AG04450 (cell line): ENCODE results near the gene GNPDA2. TPM values are rescaled to one million over a fixed set of nuclear protein-coding genes. Genes with fewer than 3 reads are reported as not detected.
A peak's percentile ranks its signal among the peaks of the same experiment; 100 is the strongest.
"Not testable (repeated sequence)": the region's sequence is repeated elsewhere in the genome, so short reads cannot be mapped to it uniquely, and the experiment has no call there.

Experiments used
- CTCF ChIA-PET: fragments of 300-600, 350-600 bp; formaldehyde crosslinking; extraction: SDS; loops from one replicate; lab custom pipeline; 2022; ENCODE audit warnings: antibody characterized with exemption, inconsistent platforms; lab: Charles Lee
- POLR2A ChIA-PET: fragments of 350-600 bp; formaldehyde crosslinking; extraction: SDS; loops from one replicate; lab custom pipeline; 2021; ENCODE audit warnings: antibody characterized with exemption, inconsistent platforms; lab: Yijun Ruan, JAX
- DNase-seq: peaks from one replicate; pipeline ENCODE4 v3.0.0-alpha.2; 2011; ENCODE audit warnings: low read depth, low spot score
- H3K27ac ChIP-seq: one replicate; pipeline ENCODE4 v1.5.1; 2012; ENCODE audit warnings: low read depth, low read length, control low read depth
- H3K27me3 ChIP-seq: one replicate; pipeline ENCODE4 v1.6.0; 2012; ENCODE audit warnings: low read length; ENCODE audit not compliant: control insufficient read depth, insufficient read depth
- H3K4me3 ChIP-seq: 2 replicates; pipeline ENCODE4 v1.5.1; 2011; ENCODE audit warnings: mild to moderate bottlenecking, low read depth, low read length, control low read depth
- H3K9me3 ChIP-seq: 2 replicates; pipeline ENCODE4 v1.5.1; 2012; ENCODE audit warnings: low read length; ENCODE audit not compliant: control insufficient read depth, insufficient read depth
- CTCF ChIP-seq: IDR thresholded peaks from 2 replicates; pipeline ENCODE4 v1.5.1; 2011; ENCODE audit warnings: low read depth, low read length, control low read depth, inconsistent platforms
- polyA plus RNA-seq: library from polyadenylated mRNA; depleted of rRNA; stranded (reverse); fragments of >200 nt; gene quantifications from 2 replicates; pipeline ENCODE4 v1.2.3, GENCODE V29; 2011

The GNPDA2 gene
- polyA plus RNA-seq, 1 experiment = 23.5 TPM

GRCh38 chr4:44738615-44739014 lies 12.3 kb upstream of the GNPDA2 start:
- Histone ChIP-seq H3K27ac (no peak overlapping the region), H3K27me3 (no peaks in the 10 kb centered on the region), H3K4me3 (no peak overlapping the region), H3K9me3 (no peaks in the 10 kb centered on the region)
- ChIA-PET POLR2A (no interaction called here), CTCF (interaction anchor here (0.7 to 1.1 kb wide), 2 partner anchors 10 to 12 kb away, joined by 3 read pairs; partner anchors contain the start of gene GNPDA2)
- no peak for DNase-seq
- peak; percentile 47 for TF ChIP-seq CTCF

GRCh38 chr4:44736900-44737299 lies 10.5 kb upstream of the GNPDA2 start:
- no peak for DNase-seq
- CTCF ChIA-PET = no interaction called here
- H3K27me3 ChIP-seq = no peaks in the 10 kb centered on the region
- POLR2A ChIA-PET = no interaction called here
- no peak overlapping the region for H3K4me3 ChIP-seq
- no peak for TF ChIP-seq CTCF
- no peaks in the 10 kb centered on the region for H3K9me3 ChIP-seq
- no peak overlapping the region for H3K27ac ChIP-seq

GRCh38 chr4:44728694-44729093 lies 2.3 kb upstream of the GNPDA2 start:
- POLR2A ChIA-PET, H3K4me3 ChIP-seq, H3K27me3 ChIP-seq, H3K9me3 ChIP-seq, DNase-seq, H3K27ac ChIP-seq: not testable (repeated sequence)
- CTCF ChIA-PET = interaction anchor here (0.6 kb wide), 1 partner anchor 10 kb away, joined by 3 read pairs; no protein-coding TSS in a partner anchor

- no peak for DNase-seq
- POLR2A ChIA-PET = no interaction called here
Measured at GRCh38 chr4:44727471-44727870, 1.1 kb upstream of the GNPDA2 start.

GRCh38 chr4:44725726-44726037 lies 674 bp downstream of the GNPDA2 start:
- peak overlapping the region; percentile 86 for H3K4me3 ChIP-seq

More at GRCh38 chr4:44727471-44727870, 1.1 kb upstream of the GNPDA2 start:
- no peak overlapping the region for H3K4me3 ChIP-seq
- TF ChIP-seq CTCF = no peak
- H3K27ac ChIP-seq = no peak overlapping the region
- no peaks in the 10 kb centered on the region for H3K27me3 ChIP-seq
- CTCF ChIA-PET = interaction anchor here (0.9 to 1.2 kb wide), 3 partner anchors 10 to 98 kb away, joined by 3 to 4 read pairs (median 3); no protein-coding TSS in a partner anchor
- H3K9me3 ChIP-seq = no peaks in the 10 kb centered on the region

More at GRCh38 chr4:44725726-44726037, 674 bp downstream of the GNPDA2 start:
- ChIA-PET POLR2A (interaction anchor here (1.4 kb wide), 1 partner anchor 47 kb away, joined by 8 read pairs; the partner anchor contains the start of gene GUF1), CTCF (interaction anchor here (1.0 kb wide), 1 partner anchor 34 kb away, joined by 3 read pairs; no protein-coding TSS in a partner anchor)
- Histone ChIP-seq H3K27ac (peak overlapping the region; percentile 42), H3K27me3 (no peaks in the 10 kb centered on the region), H3K9me3 (no peaks in the 10 kb centered on the region)
- no peak for TF ChIP-seq CTCF
- no peak for DNase-seq
